ENCODE data around the gene CCDC126. TPM values are rescaled to one million over a fixed set of nuclear protein-coding genes. Genes with fewer than 3 reads are reported as not detected.

The CCDC126 gene
- total RNA-seq, 2 experiments from 2014 or later, result 4.6 to 5.6 TPM

- Mint-ChIP-seq H3K36me3 (ENCODE audit: low read depth) (peaks cover 7% of the 10 kb centered on the region), H3K4me1 (no peaks in the 10 kb centered on the region), H3K27ac (no peak overlapping the region), H3K4me3 (no peak overlapping the region), H3K27me3 (no peaks in the 10 kb centered on the region), H3K9me3 (ENCODE audit: low read depth) (no peaks in the 10 kb centered on the region)
- CTCF ChIA-PET, result no interaction called here
- intact Hi-C loops (cut with DNase I, micrococcal nuclease), result no loop called here
- POLR2A ChIA-PET, result no interaction called here
- DNase-seq (no peak), ATAC-seq (no peak)
Observed at GRCh38 chr7:23628370-23628769, 31.2 kb downstream of the CCDC126 start.

DNA sequence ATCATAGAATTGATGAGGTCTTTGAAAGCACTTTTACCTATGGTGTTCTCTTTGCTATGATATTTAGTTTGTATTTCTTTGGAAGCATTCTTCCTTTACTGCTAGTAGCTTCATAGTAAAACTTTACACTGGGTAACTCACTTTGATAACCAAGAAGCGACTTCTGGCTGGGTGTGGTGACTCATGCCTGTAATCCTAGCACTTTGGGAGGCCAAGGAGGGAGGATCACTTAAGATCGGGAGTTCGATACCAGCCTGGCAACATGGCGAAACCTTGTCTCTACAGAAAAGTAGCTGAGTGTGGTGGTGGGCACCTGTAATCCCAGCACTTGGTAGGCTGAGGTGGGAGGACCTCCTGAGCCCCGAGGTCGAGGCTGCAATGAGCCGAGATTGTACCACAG lies 36.2 kb downstream of the CCDC126 start:
- ChIA-PET POLR2A (interaction anchor here (0.5 kb wide), 1 partner anchor 16 kb away, joined by 5 read pairs; no protein-coding TSS in a partner anchor), CTCF (no interaction called here)
- no peaks in the 10 kb centered on the region for H3K4me1 Mint-ChIP-seq
- no peaks in the 10 kb centered on the region for H3K9me3 Mint-ChIP-seq (ENCODE audit: low read depth)
- ATAC-seq (no peak), DNase-seq (no peak)
- no peaks in the 10 kb centered on the region for H3K27me3 Mint-ChIP-seq
- H3K27ac Mint-ChIP-seq, result no peak overlapping the region
- intact Hi-C loops (cut with DNase I, micrococcal nuclease), result no loop called here
- H3K36me3 Mint-ChIP-seq (ENCODE audit: low read depth), result peaks cover 6% of the 10 kb centered on the region
- no peak overlapping the region for H3K4me3 Mint-ChIP-seq

- Mint-ChIP-seq H3K27ac (no peak overlapping the region), H3K4me1 (no peaks in the 10 kb centered on the region), H3K36me3 (ENCODE audit: low read depth) (peaks cover 2% of the 10 kb centered on the region), H3K9me3 (ENCODE audit: low read depth) (no peaks in the 10 kb centered on the region), H3K27me3 (no peaks in the 10 kb centered on the region), H3K4me3 (no peak overlapping the region)
- POLR2A ChIA-PET, result no interaction called here
- intact Hi-C loops (cut with DNase I, micrococcal nuclease), result no loop called here
- DNase-seq, result no peak
- CTCF ChIA-PET, result interaction anchor here (0.6 kb wide), 1 partner anchor 1971 kb away, joined by 6 read pairs; no protein-coding TSS in a partner anchor
- ATAC-seq, result no peak
Observed at GRCh38 chr7:23645822-23646221, 48.6 kb downstream of the CCDC126 start.

DNA sequence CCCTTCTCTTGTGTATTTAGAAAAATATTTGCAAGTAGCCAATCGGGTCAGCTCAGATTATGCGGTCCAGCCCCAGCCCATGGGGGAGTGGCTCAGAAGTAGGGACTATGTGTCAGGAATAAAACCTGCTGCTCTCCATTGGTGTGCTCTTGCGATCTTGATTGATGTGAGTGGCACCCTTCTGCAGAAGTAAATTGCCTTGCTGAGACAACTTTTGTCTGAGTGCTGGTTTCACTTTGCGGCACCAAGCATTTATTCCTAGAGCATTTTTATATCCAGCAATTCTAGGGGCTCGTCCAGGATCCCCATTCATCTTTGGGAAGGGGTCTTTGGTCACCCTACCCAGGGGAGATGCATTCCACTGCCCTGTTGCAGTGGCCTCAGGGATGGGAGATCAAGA lies 56.8 kb downstream of the CCDC126 start:
- Mint-ChIP-seq H3K4me1 (no peaks in the 10 kb centered on the region), H3K4me3 (no peak overlapping the region), H3K27me3 (no peaks in the 10 kb centered on the region), H3K36me3 (ENCODE audit: low read depth) (peaks cover 12% of the 10 kb centered on the region), H3K27ac (no peak overlapping the region), H3K9me3 (ENCODE audit: low read depth) (peaks cover 32% of the 10 kb centered on the region)
- ChIA-PET CTCF (no interaction called here), POLR2A (no interaction called here)
- DNase-seq, result no peak
- intact Hi-C loops (cut with DNase I, micrococcal nuclease), result no loop called here
- no peak for ATAC-seq

GRCh38 chr7:23654508-23654907 lies 57.3 kb downstream of the CCDC126 start:
- no peak for ATAC-seq
- POLR2A ChIA-PET, result interaction anchor here (0.5 kb wide), 1 partner anchor 1507 kb away, joined by 3 read pairs; no protein-coding TSS in a partner anchor
- Mint-ChIP-seq H3K27ac (no peak overlapping the region), H3K27me3 (no peaks in the 10 kb centered on the region), H3K4me3 (no peak overlapping the region), H3K36me3 (ENCODE audit: low read depth) (peaks cover 12% of the 10 kb centered on the region), H3K4me1 (no peaks in the 10 kb centered on the region), H3K9me3 (ENCODE audit: low read depth) (peaks cover 35% of the 10 kb centered on the region)
- intact Hi-C loops (cut with DNase I, micrococcal nuclease), result no loop called here
- DNase-seq, result no peak
- CTCF ChIA-PET, result no interaction called here

DNA sequence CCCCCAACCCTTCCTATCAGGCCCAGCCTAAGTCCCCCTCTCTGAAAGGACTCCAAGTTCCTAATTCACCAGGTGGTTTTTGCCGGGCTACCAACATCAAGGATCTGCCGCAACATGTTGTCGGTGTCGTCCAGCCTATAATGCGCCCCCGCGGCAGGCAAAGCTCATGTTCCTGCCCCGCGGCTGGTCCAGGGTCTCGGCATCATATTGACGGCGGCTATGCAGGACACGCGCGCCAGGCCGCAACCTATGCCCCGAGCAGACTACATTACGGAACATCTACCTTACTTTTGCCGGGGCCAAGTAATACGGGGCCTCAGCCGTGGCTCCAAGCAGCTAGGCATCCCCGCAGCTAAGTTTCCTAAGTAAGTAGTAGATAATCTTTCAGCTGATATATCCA lies 58.3 kb downstream of the CCDC126 start:
- ATAC-seq (no peak), DNase-seq (no peak)
- intact Hi-C loops (cut with DNase I, micrococcal nuclease), result no loop called here
- Mint-ChIP-seq H3K27ac (no peak overlapping the region), H3K4me1 (no peaks in the 10 kb centered on the region), H3K4me3 (no peak overlapping the region), H3K27me3 (no peaks in the 10 kb centered on the region), H3K9me3 (ENCODE audit: low read depth) (peaks cover 36% of the 10 kb centered on the region), H3K36me3 (ENCODE audit: low read depth) (peaks cover 11% of the 10 kb centered on the region)
- POLR2A ChIA-PET, result no interaction called here
- CTCF ChIA-PET, result no interaction called here

DNA sequence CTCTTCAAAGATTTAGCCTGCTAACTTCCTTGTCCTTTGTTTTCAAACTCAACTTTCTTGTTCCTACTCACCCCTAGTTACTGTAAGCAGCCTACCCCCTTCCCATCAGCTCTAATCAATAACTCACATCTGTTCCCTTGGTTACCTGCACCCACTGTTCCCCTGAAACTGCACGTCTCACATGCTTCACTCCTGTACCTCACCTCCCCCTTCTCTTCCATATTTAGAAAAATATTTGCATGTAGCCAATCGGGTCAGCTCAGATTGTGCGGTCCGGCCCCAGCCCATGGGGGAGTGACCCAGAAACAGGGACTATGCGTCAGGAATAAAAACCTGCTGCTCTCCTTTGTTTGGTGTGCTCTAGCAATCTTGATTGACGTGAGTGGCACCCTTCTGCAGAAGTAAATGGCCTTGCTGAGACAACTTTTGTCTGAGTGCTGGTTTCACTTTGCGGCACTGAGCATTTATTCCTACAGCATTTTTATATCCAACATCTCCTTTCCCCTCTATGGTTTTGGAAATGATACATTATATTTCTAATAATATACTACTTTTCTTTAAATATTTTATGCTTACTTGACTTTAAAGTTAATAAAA lies 61.7 kb downstream of the CCDC126 start:
- CTCF ChIA-PET, result interaction anchor here (1.0 to 1.2 kb wide), 2 partner anchors 9 to 33 kb away, joined by 3 read pairs; no protein-coding TSS in a partner anchor

DNA sequence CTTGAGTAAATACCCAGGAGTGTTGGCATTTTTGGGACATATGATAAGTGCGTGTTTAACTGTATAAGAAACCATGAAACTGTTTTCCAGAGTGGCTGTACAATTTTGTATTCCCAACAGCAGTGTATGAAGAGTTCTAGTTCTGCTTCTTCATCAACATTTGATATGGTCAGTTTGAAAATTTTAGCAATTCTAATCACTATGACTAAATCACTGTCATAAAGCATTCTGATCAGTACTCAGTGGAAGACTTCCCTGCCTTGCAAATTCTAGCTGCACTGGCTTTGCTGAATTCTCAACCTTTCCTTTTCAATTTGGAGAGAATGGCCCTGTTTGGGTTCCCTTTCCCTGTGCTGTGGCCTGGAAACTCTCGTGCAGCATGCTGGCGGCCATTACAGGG lies 64.2 kb downstream of the CCDC126 start:
- H3K36me3 Mint-ChIP-seq (ENCODE audit: low read depth), result no peaks in the 10 kb centered on the region
- no peaks in the 10 kb centered on the region for H3K27me3 Mint-ChIP-seq
- peaks cover 15% of the 10 kb centered on the region for H3K9me3 Mint-ChIP-seq (ENCODE audit: low read depth)
- ChIA-PET POLR2A (no interaction called here), CTCF (no interaction called here)
- intact Hi-C loops (cut with DNase I, micrococcal nuclease), result no loop called here
- no peak for DNase-seq
- H3K4me1 Mint-ChIP-seq, result no peaks in the 10 kb centered on the region
- no peak for ATAC-seq
- H3K27ac Mint-ChIP-seq, result no peak overlapping the region
- no peak overlapping the region for H3K4me3 Mint-ChIP-seq

More for the DNA sequence above, 61.7 kb downstream of the CCDC126 start:
- POLR2A ChIA-PET, result no interaction called here
- peaks cover 32% of the 10 kb centered on the region for H3K9me3 Mint-ChIP-seq (ENCODE audit: low read depth)
- intact Hi-C loops (cut with DNase I, micrococcal nuclease), result no loop called here
- H3K4me1 Mint-ChIP-seq, result no peaks in the 10 kb centered on the region
- peaks cover 2% of the 10 kb centered on the region for H3K36me3 Mint-ChIP-seq (ENCODE audit: low read depth)
- no peak for ATAC-seq
- no peak overlapping the region for H3K27ac Mint-ChIP-seq
- DNase-seq, result no peak
- H3K27me3 Mint-ChIP-seq, result no peaks in the 10 kb centered on the region
- H3K4me3 Mint-ChIP-seq, result no peak overlapping the region

- no peak overlapping the region for H3K27ac Mint-ChIP-seq
- no peaks in the 10 kb centered on the region for H3K36me3 Mint-ChIP-seq (ENCODE audit: low read depth)
- POLR2A ChIA-PET, result no interaction called here
- no peak for DNase-seq
- no peak overlapping the region for H3K4me3 Mint-ChIP-seq
- peaks cover 9% of the 10 kb centered on the region for H3K9me3 Mint-ChIP-seq (ENCODE audit: low read depth)
- no peak for ATAC-seq
- intact Hi-C loops (cut with DNase I, micrococcal nuclease), result no loop called here
- CTCF ChIA-PET, result interaction anchor here (0.7 to 1.6 kb wide), 2 partner anchors 34 to 116 kb away, joined by 3 to 8 read pairs; no protein-coding TSS in a partner anchor
- no peaks in the 10 kb centered on the region for H3K4me1 Mint-ChIP-seq
- no peaks in the 10 kb centered on the region for H3K27me3 Mint-ChIP-seq
Observed at GRCh38 chr7:23662124-23662983, 65.2 kb downstream of the CCDC126 start.

DNA sequence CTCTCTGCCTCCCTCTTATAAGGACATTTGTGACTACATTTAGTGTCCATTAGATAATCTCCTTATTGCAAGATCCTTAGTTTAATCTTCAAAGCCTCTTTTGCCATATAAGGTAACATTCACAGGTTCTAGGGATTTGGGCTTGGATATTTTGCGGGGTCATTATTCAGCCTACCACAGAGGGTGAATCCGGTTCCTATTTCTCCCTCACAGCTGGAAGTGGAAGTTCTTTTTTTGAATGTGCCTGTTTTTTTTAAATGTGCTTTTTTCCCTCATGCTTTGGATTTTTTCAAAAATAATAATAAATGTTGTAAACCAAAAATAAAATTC lies 65.8 kb downstream of the CCDC126 start:
- ATAC-seq (no peak), DNase-seq (no peak)
- intact Hi-C loops (cut with DNase I, micrococcal nuclease), result no loop called here
- peaks cover 9% of the 10 kb centered on the region for H3K9me3 Mint-ChIP-seq (ENCODE audit: low read depth)
- no peaks in the 10 kb centered on the region for H3K36me3 Mint-ChIP-seq (ENCODE audit: low read depth)
- CTCF ChIA-PET, result interaction anchor here (0.7 to 1.6 kb wide), 2 partner anchors 34 to 116 kb away, joined by 3 to 8 read pairs; no protein-coding TSS in a partner anchor
- POLR2A ChIA-PET, result no interaction called here
- H3K4me3 Mint-ChIP-seq, result no peak overlapping the region
- no peaks in the 10 kb centered on the region for H3K27me3 Mint-ChIP-seq
- H3K27ac Mint-ChIP-seq, result no peak overlapping the region
- no peaks in the 10 kb centered on the region for H3K4me1 Mint-ChIP-seq

DNA sequence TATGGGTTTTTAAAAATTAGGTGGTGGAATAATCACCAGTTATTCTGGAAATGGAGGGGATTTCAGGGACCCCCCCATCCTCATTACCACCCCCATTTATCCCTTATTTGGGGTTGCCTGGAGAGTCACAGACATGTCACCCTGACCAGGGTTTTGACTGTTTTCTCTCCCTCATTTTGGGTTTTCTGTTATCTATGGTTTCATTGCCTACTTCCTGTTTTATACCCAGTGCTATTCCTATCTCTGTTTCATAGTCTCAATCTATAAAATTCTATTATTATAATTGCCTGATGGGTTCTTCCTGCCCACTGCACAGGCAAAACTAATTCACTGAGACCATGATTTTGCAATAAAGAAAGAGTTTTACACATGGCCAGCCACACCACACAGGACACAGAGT lies 66.9 kb downstream of the CCDC126 start:
- peaks cover 2% of the 10 kb centered on the region for H3K9me3 Mint-ChIP-seq (ENCODE audit: low read depth)
- H3K27me3 Mint-ChIP-seq, result no peaks in the 10 kb centered on the region
- no peaks in the 10 kb centered on the region for H3K4me1 Mint-ChIP-seq
- ATAC-seq (no peak), DNase-seq (no peak)
- intact Hi-C loops (cut with DNase I, micrococcal nuclease), result no loop called here
- no peaks in the 10 kb centered on the region for H3K36me3 Mint-ChIP-seq (ENCODE audit: low read depth)
- POLR2A ChIA-PET, result no interaction called here
- no peak overlapping the region for H3K4me3 Mint-ChIP-seq
- H3K27ac Mint-ChIP-seq, result no peak overlapping the region
- CTCF ChIA-PET, result interaction anchor here (1.6 kb wide), 1 partner anchor 118 kb away, joined by 8 read pairs; no protein-coding TSS in a partner anchor

- ATAC-seq, result no peak
Observed at GRCh38 chr7:23672033-23672432, 74.9 kb downstream of the CCDC126 start.

More at GRCh38 chr7:23672033-23672432, 74.9 kb downstream of the CCDC126 start:
- intact Hi-C loops (cut with DNase I, micrococcal nuclease), result no loop called here
- Mint-ChIP-seq H3K27ac (no peak overlapping the region), H3K4me3 (no peak overlapping the region), H3K9me3 (ENCODE audit: low read depth) (no peaks in the 10 kb centered on the region), H3K36me3 (ENCODE audit: low read depth) (no peaks in the 10 kb centered on the region), H3K4me1 (no peaks in the 10 kb centered on the region), H3K27me3 (no peaks in the 10 kb centered on the region)
- DNase-seq, result no peak
- ChIA-PET POLR2A (no interaction called here), CTCF (interaction anchor here (0.6 to 1.0 kb wide), 3 partner anchors 37 to 410 kb away, joined by 3 to 4 read pairs (median 3); no protein-coding TSS in a partner anchor)

All from activated CD4-positive, alpha-beta T cell treated with anti-CD3 and anti-CD28 coated beads for 36 hours (primary cell).